Transverse colon (tissue), 4 donors: ENCODE data around the gene SORT1.

ENCODE experiments used
- CTCF ChIP-seq, 5 experiments: fragments of 200-600 bp in 3 of 5; fragments of 450-650 bp in 2 of 5; sonication (generic) in 3 of 5; IDR thresholded peaks; 1 replicate in 2 of 5; 2 replicates in 3 of 5; pipeline ENCODE4 v1.5.1; 2016 to 2017; ENCODE audit warnings: antibody characterized with exemption in 5 of 5, inconsistent platforms in 3 of 5, mild to moderate bottlenecking in 2 of 5, moderate library complexity in 1 of 5
- EP300 ChIP-seq: sonication (generic); formaldehyde crosslinking; IDR thresholded peaks from one replicate; pipeline ENCODE4 v1.6.1; 2017; ENCODE audit warnings: antibody characterized with exemption, low read depth
- POLR2A ChIP-seq: fragments of 450-650 bp; IDR thresholded peaks from one replicate; pipeline ENCODE4 v1.6.1; 2016; ENCODE audit warnings: antibody characterized with exemption, mild to moderate bottlenecking, moderate library complexity
- POLR2AphosphoS5 ChIP-seq, 3 donors: sonication (generic); formaldehyde crosslinking; IDR thresholded peaks; one replicate each; pipeline ENCODE4 v1.6.1; 2016; ENCODE audit warnings: antibody characterized with exemption in 3 of 3

- TF ChIP-seq CTCF (IDR thresholded peaks at IDR 0.05) (no peak), POLR2A (no peak), POLR2AphosphoS5 (IDR thresholded peaks at IDR 0.05) (no peak), EP300 (no peak)
Observed at GRCh38 chr1:109272021-109272799, 125.5 kb downstream of the SORT1 start.
